GM23338 (cell line): ENCODE results near the gene CTCFL. TPM values are rescaled to one million over a fixed set of nuclear protein-coding genes. Genes with fewer than 3 reads are reported as not detected.
A peak's percentile ranks its signal among the peaks of the same experiment; 100 is the strongest.

Experiments
- ATAC-seq: fragments of 200-7000 bp; cut with Tn5 transposase; 3 replicates; pipeline ENCODE4 v1.9.1; 2020
- DNase-seq: peaks from one replicate; pipeline ENCODE4 v3.0.0-alpha.2; 2015; ENCODE audit warnings: low spot score
- H2AFZ ChIP-seq: fragments of 200-600 bp; sonication (generic); 2 replicates; pipeline ENCODE4 v1.8.0; 2016; ENCODE audit warnings: antibody characterized with exemption, mild to moderate bottlenecking, moderate library complexity
- H3F3A ChIP-seq: fragments of 200-600 bp; sonication (generic); replicated peaks from 2 replicates; pipeline ENCODE4 v1.8.0; 2017; ENCODE audit warnings: antibody characterized with exemption, mixed run types, low read depth
- H3K27ac ChIP-seq: fragments of 200-600 bp; sonication (generic); 2 replicates; pipeline ENCODE4 v1.6.1; 2016; ENCODE audit warnings: low read depth
- H3K27me3 ChIP-seq: fragments of 200-600 bp; sonication (generic); 2 replicates; pipeline ENCODE4 v1.8.0; 2016; ENCODE audit warnings: mild to moderate bottlenecking, mixed run types, moderate library complexity; ENCODE audit not compliant: insufficient read depth
- H3K36me3 ChIP-seq: fragments of 200-600 bp; sonication (generic); 2 replicates; pipeline ENCODE4 v1.8.0; 2016; ENCODE audit warnings: mild to moderate bottlenecking; ENCODE audit not compliant: insufficient read depth
- H3K4me1 ChIP-seq: fragments of 200-600 bp; sonication (generic); 2 replicates; pipeline ENCODE4 v1.8.0; 2016; ENCODE audit warnings: mild to moderate bottlenecking, moderate library complexity; ENCODE audit not compliant: insufficient read depth
- H3K4me2 ChIP-seq: fragments of 200-600 bp; sonication (generic); 2 replicates; pipeline ENCODE4 v1.7.1; 2017; ENCODE audit warnings: mixed run types
- H3K4me3 ChIP-seq: fragments of 200-600 bp; sonication (generic); 2 replicates; pipeline ENCODE4 v1.6.1; 2016; ENCODE audit warnings: mixed run types
- H3K79me2 ChIP-seq: fragments of 200-600 bp; sonication (generic); replicated peaks from 2 replicates; pipeline ENCODE4 v1.8.0; 2017; ENCODE audit warnings: mild to moderate bottlenecking; ENCODE audit not compliant: insufficient read depth
- H3K9me2 ChIP-seq: fragments of 200-600 bp; sonication (generic); 2 replicates; pipeline ENCODE4 v1.8.0; 2017; ENCODE audit not compliant: insufficient read depth
- H4K20me1 ChIP-seq: fragments of 200-600 bp; sonication (generic); replicated peaks from 2 replicates; pipeline ENCODE4 v1.8.0; 2017; ENCODE audit warnings: mild to moderate bottlenecking; ENCODE audit not compliant: insufficient read depth
- H3K27ac Mint-ChIP-seq: 2 replicates; pipeline ENCODE4 v1.8.0; 2020; ENCODE audit warnings: inconsistent platforms, mild to moderate bottlenecking, moderate library complexity, mixed read lengths
- H3K27me3 Mint-ChIP-seq: 3 replicates; pipeline ENCODE4 v1.8.0; 2022; ENCODE audit warnings: low read depth, mild to moderate bottlenecking, moderate library complexity, mixed read lengths, inconsistent platforms; ENCODE audit not compliant: insufficient read depth, poor library complexity
- H3K36me3 Mint-ChIP-seq: 3 replicates; pipeline ENCODE4 v1.8.0; 2021; ENCODE audit warnings: low read depth, mild to moderate bottlenecking, inconsistent platforms, moderate library complexity, mixed read lengths
- H3K4me1 Mint-ChIP-seq: 3 replicates; pipeline ENCODE4 v1.8.0; 2020; ENCODE audit warnings: mild to moderate bottlenecking, inconsistent platforms, mixed read lengths
- H3K4me3 Mint-ChIP-seq: 3 replicates; pipeline ENCODE4 v1.8.0; 2021; ENCODE audit warnings: moderate library complexity, mild to moderate bottlenecking, inconsistent platforms, mixed read lengths
- H3K9me3 Mint-ChIP-seq: 3 replicates; pipeline ENCODE4 v1.8.0; 2020; ENCODE audit warnings: moderate library complexity, mild to moderate bottlenecking, inconsistent platforms, mixed read lengths
- EZH2 ChIP-seq: fragments of 200-600 bp; sonication (generic); IDR thresholded peaks from one replicate; pipeline ENCODE4 v1.8.0; 2017; ENCODE audit warnings: antibody characterized with exemption, mild to moderate bottlenecking, low read depth; ENCODE audit not compliant: unreplicated experiment
- JUNB ChIP-seq: IDR thresholded peaks from one replicate; pipeline ENCODE4 v1.6.1; 2016; ENCODE audit warnings: antibody characterized with exemption; ENCODE audit not compliant: unreplicated experiment
- NANOG ChIP-seq: IDR thresholded peaks from 2 replicates; pipeline ENCODE4 v1.6.1; 2016; ENCODE audit warnings: antibody characterized with exemption, borderline replicate concordance
- POLR2AphosphoS5 ChIP-seq: IDR thresholded peaks from 2 replicates; pipeline ENCODE4 v1.6.1; 2016; ENCODE audit warnings: antibody characterized with exemption, low read depth
- STAT1 ChIP-seq: IDR thresholded peaks from one replicate; pipeline ENCODE4 v1.6.1; 2016; ENCODE audit warnings: antibody characterized with exemption; ENCODE audit not compliant: unreplicated experiment
- ZNF114 ChIP-seq: fragments of 250-450 bp; sonication (Bioruptor Pico); IDR thresholded peaks from 2 replicates; pipeline ENCODE4 v1.5.0; 2020; ENCODE audit warnings: mild to moderate bottlenecking, moderate library complexity
- ZNF331 ChIP-seq: fragments of 250-450 bp; sonication (Bioruptor Pico); IDR thresholded peaks from 2 replicates; pipeline ENCODE4 v1.5.0; 2020; ENCODE audit warnings: low read depth, mild to moderate bottlenecking, moderate library complexity
- polyA plus RNA-seq: library from polyadenylated mRNA; unstranded; fragments of >200 nt; fragmentation: Nextera tagmentation; extraction: Ambion mirVana; gene quantifications from 2 replicates; pipeline ENCODE4 v1.2.1, GENCODE V29; 2016
- total RNA-seq: library from RNA; depleted of rRNA; stranded (reverse); fragments of >200 nt; shearing (Covaris generic); gene quantifications from 2 replicates; pipeline ENCODE4 v1.2.3, GENCODE V29; 2014
- TF ChIP-seq, protein P1 (sequence below): IDR thresholded peaks from one replicate; pipeline ENCODE4 v1.6.1; 2018; ENCODE audit warnings: antibody characterized with exemption; ENCODE audit not compliant: unreplicated experiment
- TF ChIP-seq, protein P2 (sequence below), 2 experiments: fragments of 200-600 bp in 1 of 2; sonication (generic) in 1 of 2; conservative IDR thresholded peaks; 2 replicates each; pipeline versions ENCODE4 v1.5.1 to v1.6.1; 2016 to 2017; ENCODE audit warnings: antibody characterized with exemption in 2 of 2, low read depth in 2 of 2, mild to moderate bottlenecking in 2 of 2, moderate library complexity in 1 of 2

CTCFL gene
- total and polyA plus RNA-seq, 2 experiments from 2014 or later, result 0.55 to 1.4 TPM

DNA sequence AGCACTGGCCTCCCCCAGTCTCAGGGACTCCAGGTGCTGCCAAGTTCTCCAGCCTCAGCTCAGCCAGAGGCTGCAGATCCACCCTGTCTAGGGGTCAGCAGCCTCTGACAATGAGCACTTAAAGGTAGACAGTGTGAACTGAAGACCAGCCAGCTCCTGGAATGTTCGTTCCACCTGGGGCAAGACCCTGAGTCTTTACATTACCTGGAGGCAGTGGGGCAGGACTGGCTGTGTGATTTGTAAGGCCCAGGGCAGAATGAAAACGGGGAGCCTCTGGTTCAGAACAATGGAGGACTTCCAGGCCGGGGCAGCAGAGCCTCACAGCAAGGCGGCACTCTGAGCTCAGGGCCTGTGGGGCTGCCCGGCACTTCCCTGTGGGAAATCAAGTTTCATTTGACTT lies 65.0 kb downstream of the CTCFL start:
- Mint-ChIP-seq H3K27ac (no peak overlapping the region), H3K27me3 (peaks cover 9% of the 10 kb centered on the region), H3K36me3 (peaks cover 6% of the 10 kb centered on the region; the same call in 1 of the 3 replicates), H3K4me1 (peaks cover 3% of the 10 kb centered on the region; the same call in 1 of the 3 replicates), H3K4me3 (no peak overlapping the region), H3K9me3 (peaks cover 6% of the 10 kb centered on the region; the same call in 1 of the 3 replicates)
- no peak overlapping the region; the same call in 1 of the 2 replicates for H2AFZ ChIP-seq
- ATAC-seq (peak; percentile 19), DNase-seq (no peak)
- H3K4me1 ChIP-seq, result no peaks in the 10 kb centered on the region
- TF ChIP-seq EZH2 (no peak), STAT1 (no peak), JUNB (no peak), NANOG (no peak), ZNF114 (CRISPR knock-in tag) (no peak)
- TF ChIP-seq, protein P1, sequence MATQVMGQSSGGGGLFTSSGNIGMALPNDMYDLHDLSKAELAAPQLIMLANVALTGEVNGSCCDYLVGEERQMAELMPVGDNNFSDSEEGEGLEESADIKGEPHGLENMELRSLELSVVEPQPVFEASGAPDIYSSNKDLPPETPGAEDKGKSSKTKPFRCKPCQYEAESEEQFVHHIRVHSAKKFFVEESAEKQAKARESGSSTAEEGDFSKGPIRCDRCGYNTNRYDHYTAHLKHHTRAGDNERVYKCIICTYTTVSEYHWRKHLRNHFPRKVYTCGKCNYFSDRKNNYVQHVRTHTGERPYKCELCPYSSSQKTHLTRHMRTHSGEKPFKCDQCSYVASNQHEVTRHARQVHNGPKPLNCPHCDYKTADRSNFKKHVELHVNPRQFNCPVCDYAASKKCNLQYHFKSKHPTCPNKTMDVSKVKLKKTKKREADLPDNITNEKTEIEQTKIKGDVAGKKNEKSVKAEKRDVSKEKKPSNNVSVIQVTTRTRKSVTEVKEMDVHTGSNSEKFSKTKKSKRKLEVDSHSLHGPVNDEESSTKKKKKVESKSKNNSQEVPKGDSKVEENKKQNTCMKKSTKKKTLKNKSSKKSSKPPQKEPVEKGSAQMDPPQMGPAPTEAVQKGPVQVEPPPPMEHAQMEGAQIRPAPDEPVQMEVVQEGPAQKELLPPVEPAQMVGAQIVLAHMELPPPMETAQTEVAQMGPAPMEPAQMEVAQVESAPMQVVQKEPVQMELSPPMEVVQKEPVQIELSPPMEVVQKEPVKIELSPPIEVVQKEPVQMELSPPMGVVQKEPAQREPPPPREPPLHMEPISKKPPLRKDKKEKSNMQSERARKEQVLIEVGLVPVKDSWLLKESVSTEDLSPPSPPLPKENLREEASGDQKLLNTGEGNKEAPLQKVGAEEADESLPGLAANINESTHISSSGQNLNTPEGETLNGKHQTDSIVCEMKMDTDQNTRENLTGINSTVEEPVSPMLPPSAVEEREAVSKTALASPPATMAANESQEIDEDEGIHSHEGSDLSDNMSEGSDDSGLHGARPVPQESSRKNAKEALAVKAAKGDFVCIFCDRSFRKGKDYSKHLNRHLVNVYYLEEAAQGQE, result no peak
- TF ChIP-seq, protein P2, sequence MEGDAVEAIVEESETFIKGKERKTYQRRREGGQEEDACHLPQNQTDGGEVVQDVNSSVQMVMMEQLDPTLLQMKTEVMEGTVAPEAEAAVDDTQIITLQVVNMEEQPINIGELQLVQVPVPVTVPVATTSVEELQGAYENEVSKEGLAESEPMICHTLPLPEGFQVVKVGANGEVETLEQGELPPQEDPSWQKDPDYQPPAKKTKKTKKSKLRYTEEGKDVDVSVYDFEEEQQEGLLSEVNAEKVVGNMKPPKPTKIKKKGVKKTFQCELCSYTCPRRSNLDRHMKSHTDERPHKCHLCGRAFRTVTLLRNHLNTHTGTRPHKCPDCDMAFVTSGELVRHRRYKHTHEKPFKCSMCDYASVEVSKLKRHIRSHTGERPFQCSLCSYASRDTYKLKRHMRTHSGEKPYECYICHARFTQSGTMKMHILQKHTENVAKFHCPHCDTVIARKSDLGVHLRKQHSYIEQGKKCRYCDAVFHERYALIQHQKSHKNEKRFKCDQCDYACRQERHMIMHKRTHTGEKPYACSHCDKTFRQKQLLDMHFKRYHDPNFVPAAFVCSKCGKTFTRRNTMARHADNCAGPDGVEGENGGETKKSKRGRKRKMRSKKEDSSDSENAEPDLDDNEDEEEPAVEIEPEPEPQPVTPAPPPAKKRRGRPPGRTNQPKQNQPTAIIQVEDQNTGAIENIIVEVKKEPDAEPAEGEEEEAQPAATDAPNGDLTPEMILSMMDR (conservative IDR thresholded peaks at IDR 0.05; ENCODE audit: low read depth in 2 of 2), result no peak
- no peaks in the 10 kb centered on the region for H3K36me3 ChIP-seq
- H4K20me1 ChIP-seq, result no peaks in the 10 kb centered on the region
- no peaks in the 10 kb centered on the region for H3F3A ChIP-seq
- H3K27me3 ChIP-seq, result no peaks in the 10 kb centered on the region
- no peaks in the 10 kb centered on the region for H3K9me2 ChIP-seq
- no peak overlapping the region for H3K4me2 ChIP-seq
- H3K4me3 ChIP-seq, result no peak overlapping the region
- no peaks in the 10 kb centered on the region for H3K79me2 ChIP-seq
- no peak overlapping the region for H3K27ac ChIP-seq

DNA sequence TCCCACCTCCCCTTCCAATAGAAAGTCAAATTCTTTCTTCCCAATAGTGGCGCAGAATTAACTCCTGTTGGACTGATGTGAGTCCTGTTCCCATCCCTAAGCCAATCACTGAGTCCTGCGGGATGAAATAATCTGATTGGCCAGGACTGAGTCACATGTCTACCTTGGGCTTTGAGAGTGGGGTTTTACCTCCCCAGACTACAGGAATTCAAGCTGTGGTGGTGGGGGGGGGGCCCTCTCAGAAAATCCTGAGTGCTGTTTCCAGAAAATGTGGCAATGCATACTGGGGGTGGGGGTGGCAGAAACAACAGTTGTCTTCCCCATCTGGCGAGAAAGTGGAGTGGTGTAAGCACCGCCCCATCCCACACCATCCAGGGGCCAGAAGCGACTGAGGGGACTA lies 65.7 kb downstream of the CTCFL start:
- Histone ChIP-seq H3K4me3 (no peak overlapping the region), H2AFZ (no peak overlapping the region), H3K79me2 (no peaks in the 10 kb centered on the region), H3K36me3 (no peaks in the 10 kb centered on the region), H3K27me3 (no peaks in the 10 kb centered on the region), H3K27ac (no peak overlapping the region), H4K20me1 (no peaks in the 10 kb centered on the region), H3K9me2 (no peaks in the 10 kb centered on the region), H3F3A (no peaks in the 10 kb centered on the region), H3K4me1 (no peaks in the 10 kb centered on the region), H3K4me2 (no peak overlapping the region)
- ATAC-seq (no peak), DNase-seq (no peak)
- peaks cover 6% of the 10 kb centered on the region; the same call in 1 of the 3 replicates for H3K9me3 Mint-ChIP-seq
- peaks cover 12% of the 10 kb centered on the region for H3K27me3 Mint-ChIP-seq
- no peak overlapping the region for H3K4me3 Mint-ChIP-seq
- no peak overlapping the region for H3K27ac Mint-ChIP-seq
- peaks cover 6% of the 10 kb centered on the region; the same call in 1 of the 3 replicates for H3K36me3 Mint-ChIP-seq
- H3K4me1 Mint-ChIP-seq, result peaks cover 3% of the 10 kb centered on the region; the same call in 1 of the 3 replicates
- no peak for TF ChIP-seq ZNF114 (CRISPR knock-in tag)
- TF ChIP-seq JUNB, result no peak
- TF ChIP-seq POLR2AphosphoS5, result no peak
- no peak for TF ChIP-seq ZNF331 (CRISPR knock-in tag)
- TF ChIP-seq NANOG, result no peak
- TF ChIP-seq, protein P2 (conservative IDR thresholded peaks at IDR 0.05; ENCODE audit: low read depth in 2 of 2), result no peak
